Renal cortex interstitium (tissue), 11 donors: Measurements from ENCODE around the gene CALN1. TPM values are rescaled to one million over a fixed set of nuclear protein-coding genes. Genes with fewer than 3 reads are reported as not detected.

Source experiments
- DNase-seq, 11 donors: peaks; one replicate each; pipeline ENCODE4 v3.0.0-alpha.2; 2013; ENCODE audit warnings: low read depth in 9 of 11, low spot score in 4 of 11; ENCODE audit errors: extremely low read depth in 1 of 11
- polyA plus RNA-seq, 3 donors: library from polyadenylated mRNA; unstranded; fragments of 120-200 nt; gene quantifications; one replicate each; pipeline ENCODE4 v1.2.1, GENCODE V29; 2013; ENCODE audit not compliant: insufficient read length in 3 of 3

The CALN1 gene
- polyA plus RNA-seq, 3 donors: 0.47 to 1.3 (median 1.00) TPM

DNA sequence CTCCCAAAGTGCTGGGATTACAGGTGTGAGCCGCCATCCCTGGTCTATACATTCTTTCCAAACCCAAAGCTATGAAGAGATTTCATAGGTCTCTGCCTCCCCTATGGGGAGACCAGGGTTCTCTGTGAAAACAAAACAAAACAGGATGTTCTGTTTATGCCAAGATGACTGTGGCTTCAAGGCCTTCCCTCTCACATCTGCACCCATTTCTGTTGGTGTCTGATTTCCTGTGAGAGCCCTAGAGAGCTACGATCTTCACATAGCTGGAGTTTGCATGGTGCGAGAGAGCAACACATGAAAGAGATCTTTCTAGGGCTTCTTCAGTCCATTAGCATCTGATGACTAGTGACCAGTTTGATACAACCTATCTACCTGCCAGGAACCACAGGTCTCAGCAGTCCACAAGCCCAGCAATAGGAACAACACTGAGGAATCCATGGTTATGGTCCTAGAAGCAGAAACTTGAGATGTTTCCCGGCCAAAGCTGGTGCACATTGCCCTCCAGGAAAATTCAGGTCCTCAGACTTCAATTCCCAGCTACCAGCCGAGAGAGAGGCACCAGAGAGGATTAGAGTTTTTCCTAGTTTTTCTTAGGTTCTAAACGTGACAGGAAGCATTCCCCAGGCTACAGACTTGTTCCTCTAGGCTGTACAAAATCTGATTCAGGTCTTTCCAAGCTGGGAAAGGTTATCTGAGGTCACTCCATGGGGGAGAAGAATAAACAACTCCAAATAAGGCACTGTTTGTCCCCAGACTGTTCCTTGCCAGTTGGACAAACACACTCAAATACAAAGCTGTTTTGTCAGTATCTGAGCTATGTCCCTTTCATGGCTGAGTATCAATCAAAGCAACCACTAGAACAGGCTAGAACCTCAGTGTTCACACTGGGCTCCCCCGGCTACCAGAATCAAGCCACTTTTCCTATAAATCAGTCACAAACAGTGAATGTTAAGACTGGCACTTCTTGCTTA lies 259.7 kb downstream of the CALN1 start:
- DNase-seq: peak in 5 of 11 donors; percentile 0 to 12 (median 2)

GRCh38 chr7:72140566-72140965 lies 271.6 kb downstream of the CALN1 start:
- no peak for DNase-seq

DNA sequence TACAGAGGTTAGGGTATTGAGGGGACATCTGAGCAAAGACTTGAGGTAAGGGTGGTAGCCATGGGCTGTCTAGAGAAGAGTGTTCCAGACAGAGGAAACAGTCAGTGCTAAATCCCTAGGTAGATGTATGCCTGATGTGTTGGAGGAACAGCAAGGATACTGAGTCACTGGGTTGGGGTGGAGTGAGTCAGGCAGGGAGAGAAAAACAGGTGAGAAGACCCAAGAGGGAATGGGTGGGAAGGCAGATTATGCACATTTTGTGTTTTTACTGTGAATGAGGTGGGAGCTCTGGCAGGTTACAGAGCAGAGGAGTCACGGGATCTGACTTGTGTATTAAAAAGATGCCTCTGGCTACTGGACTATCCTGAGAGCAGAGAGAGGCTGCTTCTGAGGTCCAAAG lies 285.0 kb downstream of the CALN1 start:
- DNase-seq: no peak

- no peak for DNase-seq
Observed at GRCh38 chr7:72123913-72124312, 288.2 kb downstream of the CALN1 start.

- no peak for DNase-seq
Observed at GRCh38 chr7:72118366-72118765, 293.8 kb downstream of the CALN1 start.

DNA sequence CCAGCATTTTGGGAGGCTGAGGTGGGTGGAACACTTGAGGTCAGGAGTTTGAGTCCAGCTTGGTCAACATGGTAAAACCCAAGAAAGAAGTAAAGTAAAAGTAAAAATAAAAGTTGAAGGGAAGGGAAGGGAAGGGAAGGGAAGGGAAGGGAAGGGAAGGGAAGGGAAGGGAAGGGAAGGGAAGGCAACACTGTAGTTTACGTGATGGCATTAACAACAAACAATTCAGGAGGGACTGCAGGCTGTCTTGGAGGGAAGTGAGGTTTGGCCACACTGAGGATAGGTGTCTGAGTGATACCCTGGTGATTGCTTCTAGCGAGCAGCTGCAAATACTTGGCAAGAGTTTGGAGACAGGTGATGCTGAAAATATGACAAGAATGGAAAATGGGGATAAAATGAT lies 298.0 kb downstream of the CALN1 start:
- DNase-seq: no peak

DNA sequence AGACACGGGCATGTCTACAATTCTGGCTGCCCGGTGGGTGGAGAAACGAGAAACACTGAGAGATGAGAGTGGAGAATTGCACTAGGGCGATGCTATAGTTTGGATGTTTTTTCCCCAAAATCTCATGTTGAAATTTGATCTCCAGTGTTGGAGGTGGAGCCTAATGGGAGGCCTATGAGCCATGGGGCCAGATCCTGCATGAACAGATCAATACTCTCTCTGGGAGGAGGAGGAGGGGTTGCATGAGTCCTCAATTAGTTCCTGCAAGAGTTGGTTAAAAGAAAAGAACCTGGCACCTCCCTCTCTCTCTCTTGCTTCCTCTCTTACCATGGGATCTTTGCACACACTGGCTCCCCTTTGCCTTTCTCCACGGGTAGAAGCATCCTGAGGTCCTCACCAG lies 299.1 kb downstream of the CALN1 start:
- no peak for DNase-seq

DNA sequence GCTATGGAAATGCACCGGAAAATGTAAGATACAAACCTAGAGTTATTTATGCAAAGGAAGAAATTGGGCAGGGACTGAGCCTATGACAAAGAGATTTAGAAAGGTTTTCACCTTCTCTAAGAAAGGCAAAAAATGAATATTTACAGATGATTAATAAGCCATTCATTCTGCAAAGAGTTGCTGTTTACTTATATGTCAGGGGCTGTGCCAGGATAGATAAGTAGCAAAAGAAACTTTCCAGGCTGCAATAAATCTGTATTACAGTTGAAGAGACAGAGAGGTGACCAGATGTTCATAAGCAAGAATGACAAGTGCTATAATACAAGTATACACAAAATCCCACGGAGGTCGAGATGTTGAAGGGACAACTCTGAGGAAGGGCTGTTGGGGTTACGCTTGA lies 299.6 kb downstream of the CALN1 start:
- DNase-seq: no peak

DNA sequence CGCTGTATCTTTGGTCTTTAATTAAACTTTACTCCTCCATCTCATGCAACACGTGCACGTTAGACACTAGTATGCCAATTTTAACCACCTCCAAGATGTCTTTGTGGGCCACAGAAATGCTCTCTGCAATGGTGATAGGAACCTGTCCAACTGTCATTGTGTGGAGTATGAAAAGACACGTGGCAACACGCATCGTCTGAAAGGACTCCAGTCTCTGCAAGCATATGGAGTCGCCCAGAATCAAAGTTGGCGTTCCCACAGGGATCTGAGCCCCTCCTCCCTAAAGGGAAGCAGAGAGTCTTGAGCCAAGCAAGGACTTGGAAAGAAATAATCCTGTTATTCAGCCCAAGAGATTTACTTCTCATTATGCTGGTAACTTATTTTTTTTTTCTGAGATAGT lies 301.1 kb downstream of the CALN1 start:
- no peak for DNase-seq

- DNase-seq: no peak
Observed at GRCh38 chr7:72109566-72109965, 302.6 kb downstream of the CALN1 start.

GRCh38 chr7:72106405-72106804 lies 305.7 kb downstream of the CALN1 start:
- no peak for DNase-seq

- DNase-seq: no peak
Observed at GRCh38 chr7:72101444-72101843, 310.7 kb downstream of the CALN1 start.

GRCh38 chr7:72099784-72100183 lies 312.4 kb downstream of the CALN1 start:
- DNase-seq: no peak

DNA sequence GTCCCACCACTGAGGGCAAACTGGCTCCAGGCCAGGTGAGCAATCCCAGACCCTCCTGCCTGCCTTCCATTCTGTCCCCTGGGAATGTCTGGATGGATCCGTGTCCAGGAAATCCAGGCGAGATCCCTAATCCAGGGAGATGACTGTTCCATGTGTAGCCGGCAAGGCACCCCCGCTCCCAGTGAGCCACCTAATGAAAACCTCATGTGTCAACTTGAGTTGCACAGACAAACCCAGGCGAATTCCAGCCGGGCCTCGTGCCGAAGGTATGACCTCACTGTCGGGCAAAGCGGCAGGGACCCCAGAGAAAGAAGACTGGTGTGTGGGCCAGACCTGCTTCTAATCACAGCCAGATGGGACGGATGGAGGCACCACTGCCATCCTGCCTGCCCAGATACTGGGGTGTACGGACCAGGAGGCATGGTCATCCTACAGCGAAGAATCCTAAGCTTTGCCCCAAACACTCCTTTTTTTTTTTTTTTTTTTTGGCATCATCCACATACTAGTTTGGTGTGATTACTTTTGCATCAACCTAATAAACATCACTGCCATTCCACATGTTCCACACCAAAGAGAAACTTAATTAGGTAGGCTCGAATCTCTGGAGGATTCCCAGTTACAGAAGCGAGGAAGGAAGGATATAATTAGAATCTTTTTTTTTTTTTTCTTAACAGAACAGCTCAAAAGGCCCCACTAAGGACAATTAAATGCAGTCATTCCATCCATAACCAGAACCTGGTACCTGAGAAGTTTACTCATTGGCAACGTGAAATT lies 313.1 kb downstream of the CALN1 start:
- no peak for DNase-seq

GRCh38 chr7:72097226-72097625 lies 314.9 kb downstream of the CALN1 start:
- no peak for DNase-seq

DNA sequence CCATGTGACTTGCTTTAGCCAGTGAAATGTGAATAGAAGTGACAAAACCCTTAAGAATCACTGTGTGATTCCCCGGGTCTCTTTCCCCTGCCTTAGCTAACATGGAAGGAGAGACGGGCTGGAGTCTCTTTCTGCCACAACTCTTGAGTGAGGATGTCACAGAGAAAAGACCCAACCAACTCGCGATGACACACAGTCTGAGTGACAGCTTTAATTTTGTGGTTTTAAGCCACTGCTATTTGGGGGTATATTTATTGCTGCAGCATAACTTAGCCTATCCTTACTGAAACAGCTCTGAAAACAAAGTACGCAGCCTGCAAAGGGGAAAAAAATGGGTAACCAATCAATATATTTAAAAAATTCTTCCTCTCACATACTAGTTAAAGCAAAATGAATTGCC lies 319.4 kb downstream of the CALN1 start:
- DNase-seq: no peak

DNA sequence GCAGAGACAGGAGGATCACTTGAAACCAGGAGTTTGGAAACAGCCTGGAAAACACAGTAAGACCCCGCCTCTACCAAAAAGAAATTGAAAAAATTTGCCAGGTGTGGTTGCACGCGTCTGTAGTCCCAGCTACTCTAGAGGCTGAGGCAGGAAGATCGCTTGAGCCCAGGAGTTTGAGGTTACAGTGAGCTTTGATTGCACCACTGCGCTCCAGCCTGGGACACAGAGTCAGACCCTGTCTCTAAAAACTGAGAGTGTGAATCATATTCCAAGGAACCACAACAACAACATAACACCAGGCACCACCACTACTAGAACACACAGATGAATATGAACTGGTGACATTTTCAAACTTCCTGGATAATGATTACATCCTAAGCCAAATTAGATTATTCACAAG lies 324.2 kb downstream of the CALN1 start:
- DNase-seq: no peak

DNA sequence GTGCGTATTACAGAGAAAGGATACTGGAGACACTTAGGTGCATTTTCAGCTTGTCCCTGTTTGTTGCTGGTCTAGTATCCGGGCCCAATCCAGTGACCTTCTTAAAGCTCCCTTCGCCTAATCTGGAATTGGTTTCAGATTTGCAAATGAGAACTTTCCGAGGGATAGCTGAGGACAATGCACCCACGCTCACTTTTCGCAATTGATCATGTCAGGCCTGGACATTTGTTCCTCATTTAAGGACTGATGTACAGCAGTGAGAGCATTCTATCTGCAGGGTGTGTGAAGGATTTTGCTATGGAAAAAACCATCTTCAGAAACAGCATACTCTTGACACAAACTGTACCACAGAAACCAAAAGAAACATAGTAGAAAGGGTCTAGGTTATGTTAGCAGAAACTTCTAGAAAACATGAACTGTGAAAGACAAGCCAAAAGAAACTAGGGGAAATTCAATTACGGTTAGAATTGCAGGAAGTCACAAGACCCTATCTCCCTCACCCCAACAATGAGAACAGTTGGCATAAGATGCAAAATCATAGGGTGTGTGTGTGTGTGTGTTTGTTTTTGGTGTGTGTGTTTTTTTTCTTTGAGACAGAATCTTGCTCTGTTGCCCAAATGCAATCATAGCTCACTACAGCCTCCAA lies 331.1 kb downstream of the CALN1 start:
- DNase-seq: no peak

DNA sequence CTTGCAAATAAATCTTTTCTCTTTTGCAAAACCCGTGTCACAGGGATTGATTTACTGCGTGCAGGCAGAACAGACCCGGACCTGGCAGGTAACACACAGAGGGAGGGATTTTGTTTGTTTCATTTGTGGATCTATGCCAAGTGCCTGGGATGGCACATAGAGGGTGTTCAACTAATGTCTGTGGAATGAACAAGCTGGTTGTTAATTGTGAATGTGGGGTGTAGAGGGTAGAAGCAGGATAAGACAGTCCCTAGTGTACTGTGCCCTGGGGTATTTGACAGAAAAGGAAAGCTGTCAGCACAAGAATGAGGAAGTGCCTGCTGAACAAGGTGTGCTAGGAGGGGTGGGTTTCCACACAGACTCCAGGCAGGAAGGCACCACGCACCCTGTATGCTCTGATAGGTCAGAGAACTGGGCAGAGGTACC lies 331.8 kb downstream of the CALN1 start:
- no peak for DNase-seq

DNA sequence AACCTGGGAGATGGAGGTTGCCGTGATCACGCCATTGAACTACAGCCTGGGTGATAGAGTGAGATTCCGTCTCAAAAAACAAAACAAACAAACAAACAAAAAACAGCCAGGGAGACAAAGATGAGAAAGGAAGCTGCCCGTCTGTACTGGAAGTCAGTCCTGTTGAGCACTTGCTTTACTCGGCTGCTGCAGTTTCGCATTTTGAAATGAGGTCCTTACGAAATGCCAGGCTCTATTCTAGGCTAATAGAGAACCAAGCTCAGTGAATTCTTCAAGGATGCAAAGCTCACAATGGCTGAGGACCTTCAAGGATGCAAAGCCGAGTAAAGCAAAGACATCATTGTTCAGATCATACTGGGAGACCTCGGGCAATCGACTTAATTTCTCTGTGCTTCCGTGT lies 333.3 kb downstream of the CALN1 start:
- DNase-seq: no peak
